Endothelial cell of umbilical vein (primary cell): ENCODE data around the gene RIMBP3C.
"Not testable (repeated sequence)": the region's sequence is repeated elsewhere in the genome, so short reads cannot be mapped to it uniquely, and the experiment has no call there.

Experiments used
- EZH2 ChIP-seq: IDR thresholded peaks from 2 replicates; pipeline ENCODE4 v1.6.1; 2012; ENCODE audit warnings: borderline replicate concordance, low read depth, mild to moderate bottlenecking, moderate library complexity, low read length, inconsistent platforms; ENCODE audit not compliant: severe bottlenecking
- FOS ChIP-seq: IDR thresholded peaks from 2 replicates; pipeline ENCODE4 v1.6.1; 2011; ENCODE audit warnings: mild to moderate bottlenecking, low read length, moderate library complexity, borderline replicate concordance; ENCODE audit not compliant: insufficient read depth
- GATA2 ChIP-seq: IDR thresholded peaks from 2 replicates; pipeline ENCODE4 v1.7.0; 2011; ENCODE audit warnings: low read depth, mild to moderate bottlenecking, moderate library complexity, mixed read lengths, low read length; ENCODE audit not compliant: insufficient read length, insufficient read depth
- MAX ChIP-seq: IDR thresholded peaks from 2 replicates; pipeline ENCODE4 v1.6.1; 2011; ENCODE audit not compliant: insufficient read depth, insufficient read length
- POLR2A ChIP-seq: IDR thresholded peaks from 2 replicates; pipeline ENCODE4 v1.6.1; 2012; ENCODE audit warnings: low read depth, mild to moderate bottlenecking, control low read depth, low read length
- POLR2AphosphoS5 ChIP-seq: IDR thresholded peaks from 2 replicates; pipeline ENCODE4 v1.6.1; 2012; ENCODE audit warnings: low read depth, mild to moderate bottlenecking, control low read depth, low read length, moderate library complexity; ENCODE audit not compliant: insufficient read depth
- TF ChIP-seq, protein P1 (sequence below), 2 donors: IDR thresholded peaks; 1 replicate in 1 of 2; 2 replicates in 1 of 2; pipeline ENCODE4 v1.5.1; 2011; ENCODE audit warnings: low read length in 2 of 2, mild to moderate bottlenecking in 2 of 2, moderate library complexity in 2 of 2, control low read depth in 1 of 2, inconsistent platforms in 1 of 2, low read depth in 1 of 2; ENCODE audit not compliant: insufficient read depth in 1 of 2; ENCODE audit errors: extremely low read depth in 1 of 2

DNA sequence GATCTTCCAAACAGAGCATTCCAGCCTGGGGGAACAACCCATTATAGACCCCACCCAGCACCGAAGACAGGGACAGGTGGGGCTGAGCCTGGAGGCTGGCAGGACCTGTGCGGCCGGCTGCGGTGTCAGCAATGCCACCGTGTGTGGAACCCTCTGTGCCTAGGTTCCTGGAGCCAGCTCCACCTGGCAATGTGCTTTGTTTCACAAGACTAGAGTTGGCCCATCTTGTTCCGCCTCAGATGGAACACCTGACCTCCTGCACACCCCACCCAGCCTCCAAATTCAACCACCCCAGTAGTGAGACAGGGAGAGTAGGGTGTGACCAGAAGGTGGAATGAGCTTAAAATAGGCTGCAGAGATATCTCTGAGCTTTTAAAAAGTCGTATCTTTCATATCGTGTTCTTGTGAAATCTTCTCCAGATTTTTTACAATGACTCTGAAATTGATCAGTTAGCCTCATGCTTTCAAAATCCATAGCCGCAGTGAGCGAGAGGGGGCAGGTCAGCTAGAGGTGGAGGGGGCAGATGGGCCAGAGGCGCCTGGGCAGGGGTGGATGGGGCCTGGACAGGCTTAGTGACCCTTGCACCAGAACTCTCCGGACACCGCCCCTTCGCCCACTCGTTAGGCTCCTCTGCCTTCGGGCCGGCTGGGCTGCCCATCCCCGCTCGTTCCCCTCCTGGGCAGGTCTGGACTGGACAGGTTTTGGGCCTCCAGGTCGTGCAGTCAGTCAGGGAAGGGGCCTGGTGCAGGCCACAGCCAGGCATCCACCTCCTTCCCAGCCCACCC is 18.2 kb downstream of the RIMBP3C start:
- TF ChIP-seq POLR2A, POLR2AphosphoS5, GATA2, MAX, EZH2, FOS: not testable (repeated sequence)
- TF ChIP-seq, protein P1, sequence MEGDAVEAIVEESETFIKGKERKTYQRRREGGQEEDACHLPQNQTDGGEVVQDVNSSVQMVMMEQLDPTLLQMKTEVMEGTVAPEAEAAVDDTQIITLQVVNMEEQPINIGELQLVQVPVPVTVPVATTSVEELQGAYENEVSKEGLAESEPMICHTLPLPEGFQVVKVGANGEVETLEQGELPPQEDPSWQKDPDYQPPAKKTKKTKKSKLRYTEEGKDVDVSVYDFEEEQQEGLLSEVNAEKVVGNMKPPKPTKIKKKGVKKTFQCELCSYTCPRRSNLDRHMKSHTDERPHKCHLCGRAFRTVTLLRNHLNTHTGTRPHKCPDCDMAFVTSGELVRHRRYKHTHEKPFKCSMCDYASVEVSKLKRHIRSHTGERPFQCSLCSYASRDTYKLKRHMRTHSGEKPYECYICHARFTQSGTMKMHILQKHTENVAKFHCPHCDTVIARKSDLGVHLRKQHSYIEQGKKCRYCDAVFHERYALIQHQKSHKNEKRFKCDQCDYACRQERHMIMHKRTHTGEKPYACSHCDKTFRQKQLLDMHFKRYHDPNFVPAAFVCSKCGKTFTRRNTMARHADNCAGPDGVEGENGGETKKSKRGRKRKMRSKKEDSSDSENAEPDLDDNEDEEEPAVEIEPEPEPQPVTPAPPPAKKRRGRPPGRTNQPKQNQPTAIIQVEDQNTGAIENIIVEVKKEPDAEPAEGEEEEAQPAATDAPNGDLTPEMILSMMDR (IDR thresholded peaks at IDR 0.05; ENCODE audit: extremely low read depth in 1 of 2, insufficient read depth in 1 of 2, low read depth in 1 of 2, low read length in 2 of 2) = not testable (repeated sequence)
